Neural cell (in vitro differentiated cells): ENCODE results near the gene SOX3. TPM values are rescaled to one million over a fixed set of nuclear protein-coding genes. Genes with fewer than 3 reads are reported as not detected.

Source experiments
- H2AFZ ChIP-seq: fragments of 200-600, 300-800 bp; sonication (generic), shearing (Covaris generic); 2 replicates; pipeline ENCODE4 v1.6.0; 2014; ENCODE audit warnings: low read depth, mild to moderate bottlenecking, antibody characterized with exemption, low read length, moderate library complexity
- H3F3A ChIP-seq: fragments of 200-600 bp; shearing (Covaris generic); 2 replicates; pipeline ENCODE4 v1.6.1; 2016; ENCODE audit warnings: mild to moderate bottlenecking, moderate library complexity, mixed read lengths, antibody characterized with exemption, low read length; ENCODE audit not compliant: insufficient read depth, poor library complexity, severe bottlenecking
- H3K27ac ChIP-seq: fragments of 200-600, 300-800 bp; sonication (generic), shearing (Covaris generic); 2 replicates; pipeline ENCODE4 v1.5.1; 2014; ENCODE audit warnings: mild to moderate bottlenecking, low read length, moderate library complexity
- H3K27me3 ChIP-seq: fragments of 300-800, 200-600 bp; sonication (generic), shearing (Covaris generic); 2 replicates; pipeline ENCODE4 v1.6.0; 2014; ENCODE audit warnings: mild to moderate bottlenecking, low read depth, low read length, moderate library complexity; ENCODE audit not compliant: insufficient read depth
- H3K36me3 ChIP-seq: fragments of 300-800, 200-600 bp; sonication (generic), shearing (Covaris generic); 2 replicates; pipeline ENCODE4 v1.5.1; 2014; ENCODE audit warnings: mild to moderate bottlenecking, antibody characterized with exemption, low read length, moderate library complexity; ENCODE audit not compliant: insufficient read depth
- H3K4me2 ChIP-seq: fragments of 300-800, 200-600 bp; sonication (generic), shearing (Covaris generic); 2 replicates; pipeline ENCODE4 v1.6.0; 2014; ENCODE audit warnings: mild to moderate bottlenecking, low read length
- H3K4me3 ChIP-seq: fragments of 300-800, 200-600 bp; sonication (generic), shearing (Covaris generic); 2 replicates; pipeline ENCODE4 v1.5.1; 2014; ENCODE audit warnings: mild to moderate bottlenecking, low read length, moderate library complexity
- H3K79me2 ChIP-seq: fragments of 200-600 bp; shearing (Covaris generic); replicated peaks from 2 replicates; pipeline ENCODE4 v1.6.0; 2014; ENCODE audit warnings: mild to moderate bottlenecking, low read length, moderate library complexity; ENCODE audit not compliant: insufficient read depth
- H3K9ac ChIP-seq: fragments of 300-800, 200-600 bp; sonication (generic), shearing (Covaris generic); 2 replicates; pipeline ENCODE4 v1.6.1; 2016; ENCODE audit warnings: mild to moderate bottlenecking, low read length, mixed read lengths
- H3K9me2 ChIP-seq: fragments of 200-600 bp; shearing (Covaris generic); 2 replicates; pipeline ENCODE4 v1.6.1; 2016; ENCODE audit warnings: mild to moderate bottlenecking, low read length, mixed read lengths; ENCODE audit not compliant: insufficient read depth
- H3K9me3 ChIP-seq: fragments of 200-600, 300-800 bp; sonication (generic), shearing (Covaris generic); 2 replicates; pipeline ENCODE4 v1.6.1; 2016; ENCODE audit warnings: mild to moderate bottlenecking, mixed run types, low read length, moderate library complexity, mixed read lengths
- H4K20me1 ChIP-seq: fragments of 200-600 bp; shearing (Covaris generic); 2 replicates; pipeline ENCODE4 v1.6.1; 2016; ENCODE audit warnings: mild to moderate bottlenecking, mixed run types; ENCODE audit not compliant: insufficient read depth
- CTCF ChIP-seq: fragments of 450-650 bp; IDR thresholded peaks from 2 replicates; pipeline ENCODE4 v1.5.1; 2014; ENCODE audit warnings: antibody characterized with exemption, mild to moderate bottlenecking, moderate library complexity; ENCODE audit not compliant: poor library complexity, severe bottlenecking
- EP300 ChIP-seq: fragments of 450-650 bp; conservative IDR thresholded peaks from 2 replicates; pipeline ENCODE4 v1.6.1; 2014; ENCODE audit warnings: antibody characterized with exemption, mild to moderate bottlenecking, moderate library complexity; ENCODE audit not compliant: poor library complexity, severe bottlenecking
- EZH2 ChIP-seq: fragments of 200-600, 300-800 bp; shearing (Covaris generic), sonication (generic); IDR thresholded peaks from 2 replicates; pipeline ENCODE4 v1.6.1; 2014; ENCODE audit warnings: antibody characterized with exemption, low read length, borderline replicate concordance, mild to moderate bottlenecking; ENCODE audit not compliant: insufficient read depth, poor library complexity, severe bottlenecking
- MXI1 ChIP-seq: fragments of 450-650 bp; conservative IDR thresholded peaks from 2 replicates; pipeline ENCODE4 v1.6.1; 2014; ENCODE audit warnings: antibody characterized with exemption, mild to moderate bottlenecking; ENCODE audit not compliant: poor library complexity, severe bottlenecking
- POLR2AphosphoS5 ChIP-seq: IDR thresholded peaks from 2 replicates; pipeline ENCODE4 v1.6.1; 2012
- RAD21 ChIP-seq: fragments of 450-650 bp; conservative IDR thresholded peaks from 2 replicates; pipeline ENCODE4 v1.6.1; 2014; ENCODE audit warnings: antibody characterized with exemption, mild to moderate bottlenecking, moderate library complexity
- REST ChIP-seq: IDR thresholded peaks from 2 replicates; pipeline ENCODE4 v1.6.1; 2012; ENCODE audit warnings: borderline replicate concordance
- SMC3 ChIP-seq: fragments of 450-650 bp; conservative IDR thresholded peaks from 2 replicates; pipeline ENCODE4 v1.6.1; 2014; ENCODE audit warnings: antibody characterized with exemption, mild to moderate bottlenecking, moderate library complexity; ENCODE audit not compliant: poor library complexity
- TAF1 ChIP-seq: IDR thresholded peaks from 2 replicates; pipeline ENCODE4 v1.6.1; 2012; ENCODE audit warnings: low read depth
- polyA plus RNA-seq: library from polyadenylated mRNA; depleted of rRNA; stranded (reverse); fragments of >200 nt; gene quantifications from 2 replicates; pipeline ENCODE4 v1.2.3, GENCODE V29; 2014

Gene SOX3
- polyA plus RNA-seq, 1 donor from 2014 or later, result 1.2 TPM

- Histone ChIP-seq H4K20me1 (no peaks in the 10 kb centered on the region), H3K27me3 (no peaks in the 10 kb centered on the region), H3K9ac (no peak overlapping the region), H3K36me3 (no peaks in the 10 kb centered on the region), H3K4me3 (no peak overlapping the region), H3K9me2 (no peaks in the 10 kb centered on the region), H3K27ac (no peak overlapping the region), H2AFZ (no peak overlapping the region), H3K4me2 (no peak overlapping the region), H3K79me2 (no peaks in the 10 kb centered on the region), H3K9me3 (no peaks in the 10 kb centered on the region), H3F3A (no peaks in the 10 kb centered on the region)
- TF ChIP-seq EZH2 (no peak), TAF1 (no peak), CTCF (no peak), MXI1 (no peak), RAD21 (no peak), REST (no peak), EP300 (no peak), SMC3 (no peak), POLR2AphosphoS5 (no peak)
Measured at GRCh38 chrX:140526171-140526570, 21.3 kb upstream of the SOX3 start.

- H3K36me3 ChIP-seq, result no peaks in the 10 kb centered on the region
- no peaks in the 10 kb centered on the region for H3K9me3 ChIP-seq
- H3K4me2 ChIP-seq, result no peak overlapping the region
- no peak overlapping the region for H2AFZ ChIP-seq
- no peaks in the 10 kb centered on the region for H3K79me2 ChIP-seq
- H3K27me3 ChIP-seq, result no peaks in the 10 kb centered on the region
- no peaks in the 10 kb centered on the region for H3F3A ChIP-seq
- TF ChIP-seq MXI1, result no peak
- TF ChIP-seq POLR2AphosphoS5, result no peak
- TF ChIP-seq SMC3, result no peak
- TF ChIP-seq REST, result no peak
- TF ChIP-seq EZH2, result no peak
- TF ChIP-seq TAF1, result no peak
- no peak for TF ChIP-seq CTCF
- no peak for TF ChIP-seq EP300
- no peak for TF ChIP-seq RAD21
- H3K9me2 ChIP-seq, result no peaks in the 10 kb centered on the region
- no peak overlapping the region for H3K27ac ChIP-seq
- no peak overlapping the region for H3K4me3 ChIP-seq
- H3K9ac ChIP-seq, result no peak overlapping the region
- no peaks in the 10 kb centered on the region for H4K20me1 ChIP-seq
Measured at GRCh38 chrX:140525448-140525847, 20.6 kb upstream of the SOX3 start.
